Stimulated activated CD4-positive, alpha-beta T cell treated with anti-CD3 and anti-CD28 coated beads, Interleukin-2, amount 100 ng/mL, for 48 hours (primary cell): ENCODE results near the gene PSMB3.
"Not testable (repeated sequence)": the region's sequence is repeated elsewhere in the genome, so short reads cannot be mapped to it uniquely, and the experiment has no call there.

Experiments used
- DNase-seq, 2 donors: peaks; one replicate each; pipeline ENCODE4 v3.0.0-alpha.2; 2020

PSMB3 gene

GRCh38 chr17:38750044-38750311, 2.6 kb upstream of the PSMB3 start:
- no peak for DNase-seq

DNA sequence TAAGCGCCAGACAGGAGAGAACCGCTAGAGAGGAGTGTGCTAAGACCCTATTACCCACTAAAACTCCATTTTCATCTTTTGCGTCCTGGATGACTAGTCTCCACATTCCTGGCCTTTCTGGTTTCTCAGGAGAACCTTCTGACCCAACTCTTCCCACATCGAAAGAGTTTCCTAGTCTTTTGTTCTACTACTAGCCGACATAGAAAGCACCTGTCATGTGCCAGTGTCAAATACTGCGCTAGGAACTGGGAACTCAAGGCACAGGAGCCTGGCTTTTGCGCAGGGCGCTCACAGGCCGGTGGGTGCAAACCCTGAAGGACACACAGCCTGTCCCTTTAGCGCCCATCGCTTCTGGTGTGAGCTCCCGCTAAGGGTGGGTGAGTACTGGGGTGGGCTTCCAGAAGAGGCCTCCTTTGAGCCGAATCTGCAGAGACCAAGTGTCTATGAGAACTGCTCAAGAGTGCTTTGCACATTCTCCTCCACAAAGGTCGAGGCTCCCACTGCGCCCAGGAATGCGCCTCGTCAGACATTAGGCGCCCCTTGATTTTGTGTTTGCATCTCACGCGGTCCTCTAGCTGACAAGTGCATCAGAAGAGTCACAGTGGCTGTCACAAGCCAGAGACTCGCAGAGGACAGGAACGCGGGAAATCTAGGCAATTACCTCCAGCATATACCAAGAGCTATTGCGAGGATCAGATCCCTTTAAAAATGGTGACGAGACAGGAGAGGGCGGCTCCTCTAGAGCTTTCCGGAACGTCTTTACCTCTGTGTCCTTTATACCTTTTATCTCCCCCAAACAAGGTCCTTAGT, 2.0 kb upstream of the PSMB3 start:
- DNase-seq = no peak

- DNase-seq = no peak
Measured at GRCh38 chr17:38751144-38751807, 1.3 kb upstream of the PSMB3 start.

DNA sequence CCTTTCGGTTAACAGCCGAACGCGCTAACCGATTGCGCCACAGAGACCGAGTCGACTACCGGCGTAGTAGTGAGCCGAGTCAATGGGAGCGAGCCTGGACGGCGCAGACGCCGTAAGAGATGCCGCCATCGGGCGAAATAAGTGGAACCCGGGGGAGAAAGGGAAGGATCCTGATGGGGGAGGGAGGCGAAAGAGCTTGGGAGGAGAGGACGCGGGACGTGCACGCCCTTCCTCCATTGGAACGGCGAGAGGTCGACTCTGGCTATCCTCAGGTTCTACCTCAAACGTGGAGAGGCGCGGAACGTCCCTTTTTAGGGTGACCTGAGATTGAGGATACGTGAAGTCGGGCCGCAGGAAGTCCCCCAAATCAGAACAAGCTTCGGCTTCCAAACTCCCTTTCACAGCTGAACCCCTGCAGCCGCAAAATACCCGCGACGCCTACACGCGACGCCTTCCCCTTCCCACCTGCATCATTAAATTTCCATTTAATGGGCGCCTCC, 683 bp upstream of the PSMB3 start:
- DNase-seq = peak; percentile 88 to 97

DNA sequence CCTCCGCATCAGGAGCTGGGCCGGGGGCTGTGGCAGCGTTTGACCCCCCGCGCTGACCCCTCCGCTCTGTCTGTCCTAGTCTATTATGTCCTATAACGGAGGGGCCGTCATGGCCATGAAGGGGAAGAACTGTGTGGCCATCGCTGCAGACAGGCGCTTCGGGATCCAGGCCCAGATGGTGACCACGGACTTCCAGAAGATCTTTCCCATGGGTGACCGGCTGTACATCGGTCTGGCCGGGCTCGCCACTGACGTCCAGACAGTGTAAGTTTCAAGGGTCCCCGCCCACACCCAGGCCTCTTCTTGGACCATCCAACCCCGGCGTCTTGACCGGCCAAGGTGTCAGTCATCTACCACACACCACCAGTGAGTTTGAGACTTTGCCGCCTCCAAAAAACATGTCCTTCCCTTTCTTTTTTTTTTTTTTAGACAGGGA, 548 bp downstream of the PSMB3 start:
- DNase-seq = no peak

- DNase-seq = no peak
Measured at GRCh38 chr17:38761612-38762011, 9.1 kb downstream of the PSMB3 start.

GRCh38 chr17:38762231-38762630, 9.7 kb downstream of the PSMB3 start:
- DNase-seq = no peak

DNA sequence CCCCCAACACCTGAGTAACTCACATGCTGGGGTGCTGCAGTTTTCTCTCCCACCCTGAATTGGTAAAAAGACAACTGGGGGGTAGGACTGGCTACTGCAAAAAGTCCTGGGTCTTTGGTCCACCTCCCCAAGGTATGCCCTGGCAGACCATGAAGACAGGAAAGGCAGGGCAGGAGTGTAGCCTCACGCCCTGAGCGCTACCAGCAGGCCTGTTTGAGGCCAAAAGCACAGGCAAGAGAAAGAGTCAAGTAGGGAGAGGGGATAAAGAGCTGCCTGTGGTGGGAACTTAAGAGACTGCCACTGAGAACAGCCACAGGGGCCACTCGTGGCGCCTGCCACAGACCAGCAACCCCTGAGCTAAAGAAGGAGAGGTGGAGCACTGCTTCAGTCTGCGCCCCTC, 13.8 kb downstream of the PSMB3 start:
- no peak for DNase-seq

GRCh38 chr17:38768417-38768816, 15.9 kb downstream of the PSMB3 start:
- no peak for DNase-seq

DNA sequence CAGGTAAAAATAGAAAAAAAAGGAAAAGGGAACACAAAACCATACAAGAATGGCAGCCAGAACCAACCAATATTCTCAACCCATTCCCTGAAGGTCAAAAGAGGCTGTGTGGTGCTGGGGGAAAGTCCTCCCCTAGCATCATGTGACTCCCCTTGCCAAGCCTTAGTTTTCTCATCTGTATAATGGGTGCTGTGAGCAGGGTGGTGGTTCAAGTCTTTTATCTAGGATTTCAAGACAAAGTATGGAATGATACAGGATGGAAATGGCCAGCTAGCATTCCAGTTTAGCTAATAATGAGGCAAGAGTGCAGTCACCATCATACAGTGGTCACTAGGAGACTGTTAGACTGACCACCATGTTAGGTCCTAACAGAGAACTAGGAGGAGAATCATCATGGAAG, 20.7 kb downstream of the PSMB3 start:
- DNase-seq = no peak

- DNase-seq = no peak
Measured at GRCh38 chr17:38777641-38778250, 25.2 kb downstream of the PSMB3 start.

- DNase-seq = no peak
Measured at GRCh38 chr17:38779965-38780752, 27.6 kb downstream of the PSMB3 start.

DNA sequence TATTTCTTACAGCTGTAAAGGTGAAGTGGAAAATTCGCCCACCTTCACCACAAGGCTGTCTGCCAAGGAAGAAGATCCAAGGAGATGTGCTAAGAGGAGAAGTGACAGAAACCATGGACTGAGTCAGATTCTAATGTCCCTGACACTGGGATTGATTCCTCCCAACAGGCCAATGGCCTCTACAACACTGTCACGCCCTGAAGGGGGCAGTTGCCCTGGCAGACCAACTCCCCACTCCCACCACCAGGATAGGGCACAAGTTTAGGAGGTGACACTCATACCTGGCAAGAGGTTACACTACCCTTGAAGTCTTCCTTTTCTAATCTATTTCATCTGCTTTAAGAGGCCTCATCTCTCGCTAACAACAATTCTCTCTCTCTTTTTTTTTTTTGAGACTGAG, 30.7 kb downstream of the PSMB3 start:
- DNase-seq = no peak

DNA sequence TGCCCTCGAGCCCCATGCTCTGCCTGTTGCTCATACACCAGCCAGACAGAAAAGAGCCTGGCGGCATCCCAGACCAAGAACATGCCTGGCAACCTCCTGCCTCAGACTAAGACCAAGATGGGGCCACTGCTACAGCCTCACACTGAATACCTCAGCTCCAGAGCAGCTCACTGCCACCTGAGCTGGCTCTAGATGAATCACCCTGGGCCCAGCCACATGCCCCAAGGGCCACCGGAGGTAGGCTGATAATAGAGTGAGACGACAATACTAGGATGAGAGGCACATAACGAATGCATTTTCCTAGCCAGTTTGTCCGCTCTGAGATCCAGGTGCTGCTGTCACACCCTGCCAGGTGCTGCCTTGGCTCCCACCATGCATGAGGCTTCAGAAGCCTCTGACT, 33.8 kb downstream of the PSMB3 start:
- DNase-seq = no peak

- not testable (repeated sequence) for DNase-seq
Measured at GRCh38 chr17:38787999-38788398, 35.5 kb downstream of the PSMB3 start.

GRCh38 chr17:38789185-38789584, 36.6 kb downstream of the PSMB3 start:
- DNase-seq = no peak

DNA sequence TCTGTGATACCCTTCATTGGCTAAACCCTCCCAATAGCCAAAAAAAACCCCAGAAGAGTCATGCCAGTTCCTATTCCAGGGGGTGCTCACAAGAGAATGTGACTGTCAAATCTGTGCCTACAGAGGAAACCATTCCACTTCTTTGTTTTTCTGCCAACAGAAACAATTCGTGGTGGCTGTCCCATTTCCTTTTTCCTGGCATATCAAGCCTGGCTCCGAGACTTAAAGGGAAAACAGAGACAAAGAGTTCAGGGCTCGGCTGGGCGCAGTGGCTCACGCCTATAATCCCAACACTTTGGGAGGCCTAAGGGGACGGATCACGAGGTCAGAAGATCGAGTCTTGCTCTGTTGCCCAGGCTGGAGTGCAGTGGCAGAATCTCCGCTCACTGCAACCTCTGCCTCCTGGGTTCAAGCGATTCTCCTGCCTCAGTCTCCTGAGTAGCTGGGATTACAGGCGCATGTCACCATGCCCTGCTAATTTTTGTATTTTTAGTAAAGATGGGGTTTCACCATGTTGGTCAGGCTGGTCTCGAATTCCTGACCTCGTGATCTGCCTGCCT, 37.7 kb downstream of the PSMB3 start:
- not testable (repeated sequence) for DNase-seq

DNA sequence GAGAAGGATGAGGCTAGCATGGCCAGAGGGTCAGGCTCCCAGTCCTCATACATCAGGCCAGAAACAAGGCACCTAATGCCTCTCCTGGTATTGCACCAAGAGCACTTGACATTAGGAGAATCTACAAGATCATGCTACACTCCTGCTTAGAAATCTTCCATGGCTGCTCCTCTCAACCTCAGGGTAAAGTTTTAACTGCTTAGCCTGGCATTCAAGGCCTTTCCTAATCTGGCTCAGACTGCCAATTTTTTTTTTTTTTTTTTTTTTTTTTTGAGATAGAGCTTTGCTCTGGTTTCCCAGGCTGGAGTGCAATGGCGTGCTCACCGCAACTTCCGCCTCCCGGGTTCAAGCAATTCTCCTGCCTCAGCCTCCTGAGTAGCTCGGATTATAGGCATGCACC, 38.6 kb downstream of the PSMB3 start:
- no peak for DNase-seq

DNA sequence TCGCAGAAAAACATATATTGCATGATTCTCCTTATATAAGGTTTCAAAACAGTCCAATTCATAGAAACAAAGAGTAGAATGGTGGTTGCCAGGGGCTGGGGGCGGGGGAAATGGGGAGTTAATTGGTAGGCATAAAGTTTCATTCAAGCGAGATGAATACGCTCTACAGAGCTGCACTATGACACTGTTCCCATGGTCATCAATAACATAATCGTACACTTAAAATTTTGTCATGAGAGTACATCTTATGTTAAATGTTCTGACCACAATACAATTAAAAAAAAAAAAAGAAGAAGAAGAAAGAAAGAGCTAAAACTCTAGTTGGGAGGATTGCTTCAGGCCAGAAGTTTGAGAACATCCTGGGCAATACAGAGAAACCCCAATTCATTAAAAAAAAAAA, 41.7 kb downstream of the PSMB3 start:
- no peak for DNase-seq

DNA sequence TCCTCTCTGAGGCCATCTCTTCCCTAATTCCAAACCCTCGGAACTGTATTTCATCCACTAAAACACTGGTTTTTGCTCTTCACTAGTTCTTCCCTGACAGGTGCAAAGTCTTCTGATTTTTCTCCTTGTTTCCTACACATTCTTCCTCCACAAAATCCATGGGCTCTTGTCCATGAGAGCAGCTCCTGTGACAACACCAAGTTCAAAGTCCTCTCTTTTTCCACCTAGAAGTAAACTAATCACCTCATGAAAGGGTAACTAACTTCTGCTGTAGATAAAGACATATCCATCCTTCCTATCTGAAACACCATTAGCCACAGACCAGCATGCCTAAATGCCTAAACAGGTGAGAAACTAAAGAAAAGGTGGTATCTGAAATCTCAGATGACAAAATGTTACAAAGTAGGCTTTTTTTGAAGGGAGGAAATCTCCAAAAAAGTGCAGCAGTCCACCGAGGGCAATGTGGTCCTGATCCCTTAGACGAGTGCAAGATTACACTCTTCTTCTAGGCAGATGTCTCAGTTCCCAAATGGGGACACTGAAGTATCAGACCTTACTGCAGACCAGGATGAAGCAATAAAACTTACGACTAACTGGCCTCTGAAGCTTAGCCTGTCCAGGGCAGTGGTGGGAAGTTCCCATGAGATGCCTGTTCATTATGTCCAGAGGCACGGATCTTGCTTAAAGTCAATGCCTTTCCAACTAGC, 44.1 kb downstream of the PSMB3 start:
- DNase-seq = no peak

DNA sequence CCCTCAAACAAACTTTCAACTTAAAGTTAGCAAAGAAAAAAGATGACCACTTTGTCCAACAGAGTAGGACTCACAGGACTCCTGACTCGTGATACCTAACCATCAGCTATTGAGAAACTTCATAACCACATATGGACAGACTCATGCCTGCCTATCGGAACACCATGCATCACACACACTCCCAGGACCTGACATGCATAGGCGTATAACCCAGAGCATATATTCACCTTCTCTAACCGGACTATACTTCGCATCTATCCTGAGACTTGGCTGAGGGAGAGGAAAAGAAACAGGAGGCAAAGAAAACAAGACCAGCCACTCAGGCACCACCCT, 44.6 kb downstream of the PSMB3 start:
- no peak for DNase-seq

DNA sequence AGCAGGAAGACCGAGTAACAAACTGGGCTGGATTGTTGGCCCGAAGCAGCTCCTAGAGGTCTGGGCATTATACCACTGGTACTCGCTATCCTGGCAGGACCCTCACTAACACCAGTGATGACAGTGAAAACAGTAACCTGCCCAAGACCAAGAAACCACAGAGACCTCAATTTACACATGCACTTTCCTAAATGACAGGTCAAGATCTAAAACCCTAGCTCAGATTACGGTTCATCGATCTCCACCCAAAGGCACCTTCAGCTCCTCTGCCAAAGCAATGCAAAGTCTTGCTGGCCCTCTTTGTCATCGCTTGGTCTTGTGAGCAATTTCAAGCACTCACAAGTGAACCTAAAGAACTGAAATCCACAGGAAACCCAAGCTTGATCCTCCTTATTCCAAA, 45.3 kb downstream of the PSMB3 start:
- no peak for DNase-seq
